HCT116 (cell line): Measurements from ENCODE around the gene TYMP. TPM values are rescaled to one million over a fixed set of nuclear protein-coding genes. Genes with fewer than 3 reads are reported as not detected.

ENCODE experiments used
- ATAC-seq: fragments of 200-7000 bp; cut with Tn5 transposase; 2 replicates; pipeline ENCODE4 v1.9.1; 2020; ENCODE audit warnings: mild to moderate bottlenecking, moderate library complexity
- BruUV-seq: library from RNA; stranded (reverse); fragments of 400-500 nt; replicated peaks from 2 replicates; lab custom pipeline; 2021; lab: Mats Ljungman, UMichigan
- CTCF ChIA-PET: fragments of 300-600 bp; sonication (Branson Sonifier 250); formaldehyde crosslinking; loops from one replicate; lab custom pipeline; 2021; ENCODE audit warnings: antibody characterized with exemption; lab: Charles Lee
- POLR2A ChIA-PET: fragments of 300-600, 350-600 bp; sonication (Branson Sonifier 250); formaldehyde crosslinking; loops from one replicate; lab custom pipeline; 2021; ENCODE audit warnings: antibody characterized with exemption; lab: Charles Lee
- RAD21 ChIA-PET, 2 experiments: fragments of 300-600 bp; sonication (Branson Sonifier 250); formaldehyde crosslinking; loops; one replicate each; lab custom pipeline; 2023; ENCODE audit warnings: low total read pairs in 2 of 2; ENCODE audit not compliant: uncharacterized antibody in 2 of 2, unreplicated experiment in 2 of 2, low non-redundant PET in 1 of 2; lab: Charles Lee
- DNase-seq: peaks from one replicate; pipeline ENCODE4 v3.0.0-alpha.2; 2010; ENCODE audit warnings: low read depth, low spot score
- H2AFZ ChIP-seq: fragments of 200-600 bp; shearing (Covaris generic), sonication (generic); 2 replicates; pipeline ENCODE4 v1.6.1; 2017; ENCODE audit warnings: low read depth, mixed run types, mixed read lengths, antibody characterized with exemption, low read length; ENCODE audit not compliant: poor library complexity, severe bottlenecking
- H3K27ac ChIP-seq: 2 replicates; pipeline ENCODE4 v1.5.1; 2012; ENCODE audit warnings: low read depth, low read length
- H3K27me3 ChIP-seq: fragments of 200-600 bp; sonication (generic); 2 replicates; pipeline ENCODE4 v1.6.1; 2016; ENCODE audit warnings: mixed run types, low read length, mixed read lengths; ENCODE audit not compliant: insufficient read depth
- H3K36me3 ChIP-seq, 2 experiments: fragments of 200-500 bp in 1 of 2; fragments of 200-600 bp in 1 of 2; sonication (Bioruptor generic) in 1 of 2; sonication (generic) in 1 of 2; 2 replicates each; pipeline versions ENCODE4 v1.5.1 to v1.6.1; 2014 to 2016; ENCODE audit warnings: low read length in 2 of 2, inconsistent platforms in 1 of 2, mixed read lengths in 1 of 2, mixed run types in 1 of 2; ENCODE audit not compliant: insufficient read depth in 2 of 2, control insufficient read depth in 1 of 2
- H3K4me1 ChIP-seq, 2 experiments: fragments of 200-600 bp in 1 of 2; sonication (generic) in 1 of 2; 2 replicates each; pipeline versions ENCODE4 v1.5.1 to v1.6.1; 2012 to 2017; ENCODE audit warnings: low read length in 2 of 2, inconsistent platforms in 1 of 2, mild to moderate bottlenecking in 1 of 2, mixed read lengths in 1 of 2, mixed run types in 1 of 2, moderate library complexity in 1 of 2; ENCODE audit not compliant: insufficient read depth in 2 of 2, control insufficient read depth in 1 of 2
- H3K4me2 ChIP-seq: fragments of 200-600 bp; sonication (generic); 2 replicates; pipeline ENCODE4 v1.6.1; 2017; ENCODE audit warnings: mixed run types, low read length, mixed read lengths
- H3K4me3 ChIP-seq, 2 experiments: fragments of 200-600 bp in 1 of 2; sonication (generic) in 1 of 2; replicated peaks in 1 of 2; 2 replicates each; pipeline ENCODE4 v1.5.1; 2011 to 2016; ENCODE audit warnings: low read length in 2 of 2, control low read depth in 1 of 2, low read depth in 1 of 2, mild to moderate bottlenecking in 1 of 2, mixed read lengths in 1 of 2, mixed run types in 1 of 2
- H3K79me2 ChIP-seq: fragments of 200-600 bp; sonication (generic); 2 replicates; pipeline ENCODE4 v1.6.1; 2017; ENCODE audit warnings: mild to moderate bottlenecking, mixed run types, low read length, moderate library complexity, mixed read lengths; ENCODE audit not compliant: insufficient read depth
- H3K9ac ChIP-seq: fragments of 200-600 bp; sonication (generic); 2 replicates; pipeline ENCODE4 v1.6.1; 2016; ENCODE audit warnings: low read length, mixed read lengths
- H3K9me2 ChIP-seq: fragments of 200-600 bp; sonication (generic), shearing (Covaris generic); 2 replicates; pipeline ENCODE4 v1.6.1; 2017; ENCODE audit warnings: mixed run types, mild to moderate bottlenecking, moderate library complexity; ENCODE audit not compliant: insufficient read depth
- H3K9me3 ChIP-seq, 2 experiments: fragments of 200-500 bp in 1 of 2; fragments of 200-600 bp in 1 of 2; sonication (Bioruptor generic) in 1 of 2; sonication (generic) in 1 of 2; 2 replicates each; pipeline ENCODE4 v1.6.1; 2014 to 2017; ENCODE audit warnings: low read length in 2 of 2, mixed read lengths in 2 of 2, inconsistent platforms in 1 of 2, low read depth in 1 of 2, mild to moderate bottlenecking in 1 of 2, mixed run types in 1 of 2, moderate library complexity in 1 of 2; ENCODE audit not compliant: control insufficient read depth in 1 of 2, insufficient read depth in 1 of 2
- H4K20me1 ChIP-seq: fragments of 200-600 bp; sonication (generic), shearing (Covaris generic); 2 replicates; pipeline ENCODE4 v1.6.1; 2017; ENCODE audit warnings: mixed run types, mild to moderate bottlenecking, moderate library complexity; ENCODE audit not compliant: insufficient read depth
- CEBPB ChIP-seq: IDR thresholded peaks from 2 replicates; pipeline ENCODE4 v1.6.1; 2012; ENCODE audit warnings: low read depth
- ELF1 ChIP-seq: IDR thresholded peaks from 2 replicates; pipeline ENCODE4 v1.6.1; 2012; ENCODE audit warnings: low read depth, borderline replicate concordance
- EZH2 ChIP-seq: fragments of 200-600 bp; sonication (generic); IDR thresholded peaks from 2 replicates; pipeline ENCODE4 v1.6.1; 2017; ENCODE audit warnings: antibody characterized with exemption, mixed run types
- POLR2A ChIP-seq: IDR thresholded peaks from 2 replicates; pipeline ENCODE4 v1.7.0; 2011; ENCODE audit warnings: borderline replicate concordance; ENCODE audit not compliant: insufficient read depth, insufficient read length; ENCODE audit errors: extremely low read depth
- POLR2AphosphoS5 ChIP-seq: IDR thresholded peaks from 2 replicates; pipeline ENCODE4 v1.6.1; 2011; ENCODE audit warnings: mild to moderate bottlenecking, low read depth, low read length, moderate library complexity
- RAD21 ChIP-seq: IDR thresholded peaks from 2 replicates; pipeline ENCODE4 v1.6.1; 2012; ENCODE audit warnings: low read depth, mild to moderate bottlenecking
- SRF ChIP-seq: IDR thresholded peaks from 2 replicates; pipeline ENCODE4 v1.6.1; 2012; ENCODE audit warnings: low read depth
- TCF7L2 ChIP-seq: IDR thresholded peaks from 2 replicates; pipeline ENCODE4 v1.7.0; 2011; ENCODE audit warnings: borderline replicate concordance, inconsistent platforms; ENCODE audit not compliant: insufficient read depth, insufficient read length; ENCODE audit errors: extremely low read depth
- intact Hi-C: fragments of 100-400 bp; cut with micrococcal nuclease; formaldehyde crosslinking; loops from 2 replicates; pipeline ENCODE4 v1.10.0; 2022
- total RNA-seq: library from RNA; stranded (reverse); gene quantifications from one replicate; pipeline ENCODE4 v1.2.1, GENCODE V29; 2021; ENCODE audit not compliant: unreplicated experiment
- TF ChIP-seq, protein P1 (sequence below): IDR thresholded peaks from 2 replicates; pipeline ENCODE4 v1.6.1; 2011; ENCODE audit warnings: mild to moderate bottlenecking, low read length, moderate library complexity; ENCODE audit not compliant: insufficient replicate concordance; ENCODE audit errors: extremely low read depth

TYMP gene
- total RNA-seq, 1 experiment from 2014 or later = 43.2 TPM

DNA sequence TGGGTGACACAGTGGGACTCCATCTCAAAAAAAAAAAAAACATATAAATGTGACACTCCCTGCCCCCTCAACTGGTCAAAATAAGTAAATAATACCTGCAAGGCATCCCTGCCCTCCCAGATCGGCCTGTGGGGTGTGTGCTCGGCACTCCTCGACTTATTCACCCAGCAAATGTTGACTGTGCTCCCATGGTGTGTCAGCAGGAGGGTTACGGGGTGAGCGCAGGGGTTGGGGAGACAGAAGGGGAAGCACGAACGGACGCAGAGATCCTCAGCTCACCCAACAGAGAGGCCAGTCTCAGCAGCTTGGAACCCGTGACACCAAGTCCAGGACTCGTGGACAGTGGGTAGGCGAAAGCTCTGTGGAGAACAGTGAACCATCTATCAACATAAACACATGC is 50.1 kb downstream of the TYMP start:
- no TSS peak for BruUV-seq
- CTCF ChIA-PET = no interaction called here
- POLR2A ChIA-PET = no interaction called here
- Histone ChIP-seq H3K4me1 (peaks cover 12 to 30% of the 10 kb centered on the region in 2 experiments; a peak in 3 of 4 replicates), H3K27me3 (no peaks in the 10 kb centered on the region), H3K4me3 (no peak overlapping the region), H3K36me3 (no peaks in the 10 kb centered on the region), H3K9me3 (no peaks in the 10 kb centered on the region), H3K79me2 (no peaks in the 10 kb centered on the region), H4K20me1 (no peaks in the 10 kb centered on the region), H3K27ac (no peak overlapping the region), H3K4me2 (no peak overlapping the region), H2AFZ (no peak overlapping the region), H3K9me2 (no peaks in the 10 kb centered on the region), H3K9ac (no peak overlapping the region)
- intact Hi-C loops = no loop called here
- ATAC-seq = no peak
- no peak for DNase-seq
- RAD21 ChIA-PET = no interaction called here
- TF ChIP-seq RAD21 (no peak), EZH2 (no peak), ELF1 (no peak), CEBPB (no peak), POLR2AphosphoS5 (no peak)
- TF ChIP-seq, protein P1, sequence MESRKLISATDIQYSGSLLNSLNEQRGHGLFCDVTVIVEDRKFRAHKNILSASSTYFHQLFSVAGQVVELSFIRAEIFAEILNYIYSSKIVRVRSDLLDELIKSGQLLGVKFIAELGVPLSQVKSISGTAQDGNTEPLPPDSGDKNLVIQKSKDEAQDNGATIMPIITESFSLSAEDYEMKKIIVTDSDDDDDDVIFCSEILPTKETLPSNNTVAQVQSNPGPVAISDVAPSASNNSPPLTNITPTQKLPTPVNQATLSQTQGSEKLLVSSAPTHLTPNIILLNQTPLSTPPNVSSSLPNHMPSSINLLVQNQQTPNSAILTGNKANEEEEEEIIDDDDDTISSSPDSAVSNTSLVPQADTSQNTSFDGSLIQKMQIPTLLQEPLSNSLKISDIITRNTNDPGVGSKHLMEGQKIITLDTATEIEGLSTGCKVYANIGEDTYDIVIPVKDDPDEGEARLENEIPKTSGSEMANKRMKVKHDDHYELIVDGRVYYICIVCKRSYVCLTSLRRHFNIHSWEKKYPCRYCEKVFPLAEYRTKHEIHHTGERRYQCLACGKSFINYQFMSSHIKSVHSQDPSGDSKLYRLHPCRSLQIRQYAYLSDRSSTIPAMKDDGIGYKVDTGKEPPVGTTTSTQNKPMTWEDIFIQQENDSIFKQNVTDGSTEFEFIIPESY = no peak

DNA sequence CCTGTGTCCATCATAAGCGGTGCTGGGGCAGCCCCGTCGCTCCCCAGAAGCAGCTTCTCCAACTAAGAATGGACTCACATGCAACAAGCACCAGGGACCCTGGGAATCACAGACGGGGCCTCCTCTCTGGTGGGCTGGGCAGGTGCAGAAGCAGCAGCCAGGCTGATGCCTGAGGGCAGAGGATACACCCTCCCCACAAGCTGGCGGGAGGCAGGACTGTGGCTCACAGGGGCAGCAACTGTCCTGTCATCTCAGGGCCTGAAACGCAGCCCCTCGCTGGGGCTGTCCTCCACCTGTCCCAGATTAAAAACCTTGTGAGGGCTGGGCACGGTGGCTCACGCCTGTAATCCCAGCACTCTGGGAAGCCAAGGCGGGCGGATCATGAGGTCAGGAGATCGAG is 51.9 kb downstream of the TYMP start:
- H3K4me1 ChIP-seq = peaks cover 13 to 34% of the 10 kb centered on the region in 2 experiments; a peak in 3 of 4 replicates
- intact Hi-C loops = no loop called here
- no peaks in the 10 kb centered on the region for H3K36me3 ChIP-seq
- H4K20me1 ChIP-seq = no peaks in the 10 kb centered on the region
- H2AFZ ChIP-seq = no peak overlapping the region
- H3K4me3 ChIP-seq = no peak overlapping the region
- H3K27me3 ChIP-seq = no peaks in the 10 kb centered on the region
- H3K79me2 ChIP-seq = peaks cover 17% of the 10 kb centered on the region
- ATAC-seq = no peak
- H3K4me2 ChIP-seq = no peak overlapping the region
- CTCF ChIA-PET = no interaction called here
- RAD21 ChIA-PET = no interaction called here
- no peak overlapping the region for H3K27ac ChIP-seq
- POLR2A ChIA-PET = no interaction called here
- no TSS peak for BruUV-seq
- TF ChIP-seq EZH2 = no peak
- no peak for TF ChIP-seq TCF7L2
- TF ChIP-seq POLR2A = no peak
- no peak for TF ChIP-seq SRF
- TF ChIP-seq CEBPB = no peak
- no peak for TF ChIP-seq POLR2AphosphoS5
- no peak for TF ChIP-seq RAD21
- no peaks in the 10 kb centered on the region for H3K9me2 ChIP-seq
- H3K9ac ChIP-seq = no peak overlapping the region
- DNase-seq = no peak
- no peaks in the 10 kb centered on the region for H3K9me3 ChIP-seq
